ENCODE data around the gene AJM1. TPM values are rescaled to one million over a fixed set of nuclear protein-coding genes. Genes with fewer than 3 reads are reported as not detected.
A peak's percentile ranks its signal among the peaks of the same experiment; 100 is the strongest.
"Not testable (repeated sequence)": the region's sequence is repeated elsewhere in the genome, so short reads cannot be mapped to it uniquely, and the experiment has no call there.

The AJM1 gene
- total RNA-seq (1 to 10 TPM; 6.1 to 6.2 TPM), polyA plus RNA-seq (10 to 100 TPM in 1 of 2 donors, under 1 TPM in 1; 0.63 to 26.9 TPM)
- long read RNA-seq, donor 1, full-length matches to known transcripts, result 7 of 7 reads
- long read RNA-seq, donor 1, partial matches to known transcripts, result 0 of 7 reads
- long read RNA-seq, donor 1, other reads (novel, unspliced or antisense), result 0 of 7 reads
- long read RNA-seq, donor 2, full-length matches to known transcripts, result 7 of 7 reads
- long read RNA-seq, donor 2, partial matches to known transcripts, result 0 of 7 reads
- long read RNA-seq, donor 2, other reads (novel, unspliced or antisense), result 0 of 7 reads

GRCh38 chr9:136842380-136842948 lies at the start of gene AJM1:
Gene AJM1 (plus strand): TSS chr9:136842478. CDS start chr9:136844415, 1,937 bp downstream.
- peak within 1 kb of the TSS in 1 of 2 donors; percentile 8 for H3K4me3 ChIP-seq (ENCODE audit: low read length in 2 of 2)
- intact Hi-C loops (cut with DNase I), result loop anchor here in 1 of 2 donors (2.0 to 10.0 kb wide), 3 partner anchors 35 to 152 kb away; partner anchors contain the start of genes C8G, CLIC3, FBXW5 and PAXX
- H3K4me1 ChIP-seq (ENCODE audit: control insufficient read depth in 1 of 2, insufficient read depth in 2 of 2, low read length in 2 of 2); H3K36me3 ChIP-seq (ENCODE audit: control insufficient read depth in 1 of 2, insufficient read depth in 2 of 2, low read length in 1 of 2); H3K27ac ChIP-seq (ENCODE audit: low read depth in 1 of 2, low read length in 2 of 2); H3K9me3 ChIP-seq (ENCODE audit: control insufficient read depth, low read length); H3K27me3 ChIP-seq (ENCODE audit: control insufficient read depth in 1 of 2, insufficient read depth in 2 of 2, low read length in 1 of 2): not testable (repeated sequence)
- WGBS, 2 donors, result 1% methylated on average over 19 to 27 of the region's 27 CpGs
- peak; percentile 82 to 92 for DNase-seq
- peak; percentile 82 for ATAC-seq (ENCODE audit: low FRiP score)

GRCh38 chr9:136793086-136793946 lies 49.0 kb upstream of the AJM1 start:
- Histone ChIP-seq H3K36me3 (ENCODE audit: control insufficient read depth in 1 of 2, insufficient read depth in 2 of 2, low read length in 1 of 2) (no peaks in the 10 kb centered on the region), H3K27ac (ENCODE audit: low read depth in 1 of 2, low read length in 2 of 2) (no peak overlapping the region), H3K9me3 (ENCODE audit: control insufficient read depth, low read length) (no peaks in the 10 kb centered on the region), H3K4me1 (ENCODE audit: control insufficient read depth in 1 of 2, insufficient read depth in 2 of 2, low read length in 2 of 2) (no peaks in the 10 kb centered on the region), H3K27me3 (ENCODE audit: control insufficient read depth in 1 of 2, insufficient read depth in 2 of 2, low read length in 1 of 2) (no peaks in the 10 kb centered on the region), H3K4me3 (ENCODE audit: low read length in 2 of 2) (no peak overlapping the region)
- ATAC-seq (ENCODE audit: low FRiP score), result no peak
- 76 to 77% methylated on average over 16 to 17 of the region's 17 CpGs for WGBS, 2 donors
- intact Hi-C loops (cut with DNase I), result loop anchor here in 1 of 2 donors (5.0 kb wide), 1 partner anchor 149 kb away; the partner anchor contains the start of gene FBXW5
- peak; percentile 44 to 64 for DNase-seq

GRCh38 chr9:136794281-136794999 lies 47.8 kb upstream of the AJM1 start:
- DNase-seq, result peak; percentile 42 to 59
- 86 to 88% methylated on average over 14 of the region's 14 CpGs for WGBS, 2 donors

GRCh38 chr9:136795000-136795348 lies 47.3 kb upstream of the AJM1 start:
- Histone ChIP-seq H3K9me3 (ENCODE audit: control insufficient read depth, low read length) (no peaks in the 10 kb centered on the region), H3K27ac (ENCODE audit: low read depth in 1 of 2, low read length in 2 of 2) (no peak overlapping the region), H3K36me3 (ENCODE audit: control insufficient read depth in 1 of 2, insufficient read depth in 2 of 2, low read length in 1 of 2) (no peaks in the 10 kb centered on the region), H3K27me3 (ENCODE audit: control insufficient read depth in 1 of 2, insufficient read depth in 2 of 2, low read length in 1 of 2) (peaks cover 0 to 2% of the 10 kb centered on the region in 2 donors), H3K4me1 (ENCODE audit: control insufficient read depth in 1 of 2, insufficient read depth in 2 of 2, low read length in 2 of 2) (no peaks in the 10 kb centered on the region), H3K4me3 (ENCODE audit: low read length in 2 of 2) (no peak overlapping the region)
- 72 to 74% methylated on average over 6 of the region's 6 CpGs for WGBS, 2 donors
- DNase-seq (peak; percentile 18 to 22), ATAC-seq (ENCODE audit: low FRiP score) (no peak)
- intact Hi-C loops (cut with DNase I), result loop anchor here in 1 of 2 donors (5.0 kb wide), 1 partner anchor 147 kb away; the partner anchor contains the start of gene FBXW5

More at GRCh38 chr9:136794281-136794999, 47.8 kb upstream of the AJM1 start:
- Histone ChIP-seq H3K4me3 (ENCODE audit: low read length in 2 of 2) (no peak overlapping the region), H3K4me1 (ENCODE audit: control insufficient read depth in 1 of 2, insufficient read depth in 2 of 2, low read length in 2 of 2) (no peaks in the 10 kb centered on the region), H3K27ac (ENCODE audit: low read depth in 1 of 2, low read length in 2 of 2) (no peak overlapping the region), H3K36me3 (ENCODE audit: control insufficient read depth in 1 of 2, insufficient read depth in 2 of 2, low read length in 1 of 2) (no peaks in the 10 kb centered on the region), H3K27me3 (ENCODE audit: control insufficient read depth in 1 of 2, insufficient read depth in 2 of 2, low read length in 1 of 2) (no peaks in the 10 kb centered on the region), H3K9me3 (ENCODE audit: control insufficient read depth, low read length) (no peaks in the 10 kb centered on the region)
- no peak for ATAC-seq (ENCODE audit: low FRiP score)
- intact Hi-C loops (cut with DNase I), result loop anchor here in 1 of 2 donors (5.0 kb wide), 1 partner anchor 148 kb away; the partner anchor contains the start of gene FBXW5

- intact Hi-C loops (cut with DNase I), result no loop called here
- Histone ChIP-seq H3K36me3 (ENCODE audit: control insufficient read depth in 1 of 2, insufficient read depth in 2 of 2, low read length in 1 of 2) (no peaks in the 10 kb centered on the region), H3K27ac (ENCODE audit: low read depth in 1 of 2, low read length in 2 of 2) (no peak within 1 kb of the TSS), H3K9me3 (ENCODE audit: control insufficient read depth, low read length) (no peaks in the 10 kb centered on the region), H3K4me3 (ENCODE audit: low read length in 2 of 2) (no peak within 1 kb of the TSS), H3K4me1 (ENCODE audit: control insufficient read depth in 1 of 2, insufficient read depth in 2 of 2, low read length in 2 of 2) (no peaks in the 10 kb centered on the region), H3K27me3 (ENCODE audit: control insufficient read depth in 1 of 2, insufficient read depth in 2 of 2, low read length in 1 of 2) (peaks cover 0 to 2% of the 10 kb centered on the region in 2 donors)
- 39 to 45% methylated on average over 5 of the region's 5 CpGs for WGBS, 2 donors
- ATAC-seq (ENCODE audit: low FRiP score) (no peak), DNase-seq (peak in 1 of 2 donors; percentile 37)
Observed at GRCh38 chr9:136796238-136796774, 46.0 kb upstream of the AJM1 start, which contains the start of gene CCDC183. Gene CCDC183 (plus strand): TSS chr9:136796338. CDS start chr9:136796398, 60 bp downstream.

- DNase-seq, result peak; percentile 2 to 13
- ATAC-seq (ENCODE audit: low FRiP score); H3K27me3 ChIP-seq (ENCODE audit: control insufficient read depth in 1 of 2, insufficient read depth in 2 of 2, low read length in 1 of 2); intact Hi-C loops (cut with DNase I); H3K4me1 ChIP-seq (ENCODE audit: control insufficient read depth in 1 of 2, insufficient read depth in 2 of 2, low read length in 2 of 2); H3K9me3 ChIP-seq (ENCODE audit: control insufficient read depth, low read length); H3K36me3 ChIP-seq (ENCODE audit: control insufficient read depth in 1 of 2, insufficient read depth in 2 of 2, low read length in 1 of 2); H3K27ac ChIP-seq (ENCODE audit: low read depth in 1 of 2, low read length in 2 of 2); H3K4me3 ChIP-seq (ENCODE audit: low read length in 2 of 2): not testable (repeated sequence)
- 0 to 4% methylated on average over 10 of the region's 10 CpGs for WGBS, 2 donors
Observed at GRCh38 chr9:136796775-136797347, 45.4 kb upstream of the AJM1 start.

- H3K4me3 ChIP-seq (ENCODE audit: low read length in 2 of 2), result no peak overlapping the region
- ATAC-seq (ENCODE audit: low FRiP score) (no peak), DNase-seq (peak; percentile 38 to 57)
- 82 to 91% methylated on average over 6 of the region's 6 CpGs for WGBS, 2 donors
- no peaks in the 10 kb centered on the region for H3K9me3 ChIP-seq (ENCODE audit: control insufficient read depth, low read length)
- no peak overlapping the region for H3K27ac ChIP-seq (ENCODE audit: low read depth in 1 of 2, low read length in 2 of 2)
- intact Hi-C loops (cut with DNase I), result no loop called here
- H3K4me1 ChIP-seq (ENCODE audit: control insufficient read depth in 1 of 2, insufficient read depth in 2 of 2, low read length in 2 of 2), result no peaks in the 10 kb centered on the region
- H3K36me3 ChIP-seq (ENCODE audit: control insufficient read depth in 1 of 2, insufficient read depth in 2 of 2, low read length in 1 of 2), result no peaks in the 10 kb centered on the region
- H3K27me3 ChIP-seq (ENCODE audit: control insufficient read depth in 1 of 2, insufficient read depth in 2 of 2, low read length in 1 of 2), result peaks cover 0 to 2% of the 10 kb centered on the region in 2 donors
Observed at GRCh38 chr9:136798708-136799078, 43.6 kb upstream of the AJM1 start.
